Gastroesophageal sphincter (tissue), 4 donors: ENCODE results near the gene TPRN. TPM values are rescaled to one million over a fixed set of nuclear protein-coding genes. Genes with fewer than 3 reads are reported as not detected.

ENCODE experiments used
- ATAC-seq: fragments of 150-250 bp; one replicate; pipeline ENCODE4 v1.9.1; 2016; ENCODE audit warnings: mild to moderate bottlenecking, moderate library complexity
- H3K27ac ChIP-seq, 4 donors: fragments of 200-600 bp; sonication (generic) in 3 of 4; 1 replicate in 3 of 4; 2 replicates in 1 of 4; pipeline ENCODE4 v1.5.1; 2016 to 2019
- H3K27me3 ChIP-seq: fragments of 200-600 bp; sonication (generic); one replicate; pipeline ENCODE4 v1.5.1; 2019
- H3K36me3 ChIP-seq, 2 donors: fragments of 200-600 bp; sonication (generic); one replicate each; pipeline ENCODE4 v1.5.1; 2019; ENCODE audit warnings: control low read depth in 1 of 2
- H3K4me1 ChIP-seq, 3 donors: fragments of 200-600 bp; sonication (generic); 1 replicate in 2 of 3; 2 replicates in 1 of 3; pipeline ENCODE4 v1.5.1; 2016 to 2019; ENCODE audit warnings: control low read depth in 2 of 3
- H3K4me3 ChIP-seq, 2 donors: fragments of 200-600 bp; sonication (generic); one replicate each; pipeline ENCODE4 v1.5.1; 2019; ENCODE audit warnings: mild to moderate bottlenecking in 1 of 2, moderate library complexity in 1 of 2
- H3K9me3 ChIP-seq, 3 donors: fragments of 200-600 bp; sonication (generic); one replicate each; pipeline ENCODE4 v1.5.1; 2017 to 2019; ENCODE audit warnings: control low read depth in 2 of 3
- CTCF ChIP-seq, 4 experiments: fragments of 200-600 bp in 2 of 4; fragments of 450-650 bp in 2 of 4; sonication (generic) in 1 of 4; IDR thresholded peaks; one replicate each; pipeline ENCODE4 v1.5.1; 2017 to 2019; ENCODE audit warnings: antibody characterized with exemption in 4 of 4, mild to moderate bottlenecking in 2 of 4, moderate library complexity in 2 of 4
- EP300 ChIP-seq: sonication (generic); formaldehyde crosslinking; IDR thresholded peaks from one replicate; pipeline ENCODE4 v1.6.1; 2017; ENCODE audit warnings: antibody characterized with exemption, mild to moderate bottlenecking
- POLR2A ChIP-seq, 2 donors: fragments of 450-650 bp; IDR thresholded peaks; one replicate each; pipeline ENCODE4 v1.6.1; 2017; ENCODE audit warnings: antibody characterized with exemption in 2 of 2, mild to moderate bottlenecking in 2 of 2, moderate library complexity in 1 of 2
- POLR2AphosphoS5 ChIP-seq: sonication (generic); formaldehyde crosslinking; IDR thresholded peaks from one replicate; pipeline ENCODE4 v1.6.1; 2017; ENCODE audit warnings: antibody characterized with exemption
- WGBS, 2 donors: methylation state at CpG; one replicate each; pipeline ENCODE4 v1.1.5; 2018; ENCODE audit warnings: low coverage in 1 of 2; 5-methylcytosine and 5-hydroxymethylcytosine counted together
- total RNA-seq, 4 donors: library from RNA; depleted of rRNA; stranded (reverse); fragments of >200 nt; gene quantifications; one replicate each; pipeline ENCODE4 v1.1.0, GENCODE V29; 2016

TPRN gene
- total RNA-seq, 4 donors from 2014 or later, result 3.6 to 11.6 (median 6.1) TPM

GRCh38 chr9:137216188-137216965 is 15.8 kb upstream of the TPRN start:
- 90% methylated on average over 2 of the region's 30 CpGs; no CpG with 5 or more reads in 1 of the 2 donors for WGBS, 2 donors
- Histone ChIP-seq H3K27ac (no peak overlapping the region), H3K9me3 (no peaks in the 10 kb centered on the region), H3K27me3 (no peaks in the 10 kb centered on the region), H3K4me1 (peaks cover 0 to 29% (median 5%) of the 10 kb centered on the region in 3 donors), H3K4me3 (no peak overlapping the region), H3K36me3 (peaks cover 0 to 28% of the 10 kb centered on the region in 2 donors)
- ATAC-seq, result no peak
- no peak for TF ChIP-seq CTCF (IDR thresholded peaks at IDR 0.05)
- no peak for TF ChIP-seq POLR2AphosphoS5
- no peak for TF ChIP-seq POLR2A (IDR thresholded peaks at IDR 0.05)
- TF ChIP-seq EP300, result no peak

- no peak overlapping the region for H3K4me3 ChIP-seq
- peaks cover 0 to 21% (median 3%) of the 10 kb centered on the region in 3 donors for H3K4me1 ChIP-seq
- no peaks in the 10 kb centered on the region for H3K9me3 ChIP-seq
- 80% methylated on average over 2 of the region's 22 CpGs; no CpG with 5 or more reads in 1 of the 2 donors for WGBS, 2 donors
- H3K36me3 ChIP-seq, result peaks cover 0 to 31% of the 10 kb centered on the region in 2 donors
- no peaks in the 10 kb centered on the region for H3K27me3 ChIP-seq
- ATAC-seq, result no peak
- H3K27ac ChIP-seq, result no peak overlapping the region
- no peak for TF ChIP-seq EP300
- TF ChIP-seq CTCF (IDR thresholded peaks at IDR 0.05), result no peak
- TF ChIP-seq POLR2A (IDR thresholded peaks at IDR 0.05), result no peak
- TF ChIP-seq POLR2AphosphoS5, result no peak
Measured at GRCh38 chr9:137215196-137215986, 14.8 kb upstream of the TPRN start.

GRCh38 chr9:137214620-137215019 is 14.1 kb upstream of the TPRN start:
- Histone ChIP-seq H3K36me3 (peaks cover 0 to 39% of the 10 kb centered on the region in 2 donors), H3K27ac (no peak overlapping the region), H3K9me3 (no peaks in the 10 kb centered on the region), H3K4me3 (no peak overlapping the region), H3K4me1 (peaks cover 0 to 21% (median 3%) of the 10 kb centered on the region in 3 donors), H3K27me3 (no peaks in the 10 kb centered on the region)
- TF ChIP-seq CTCF (IDR thresholded peaks at IDR 0.05) (no peak), POLR2AphosphoS5 (no peak), POLR2A (IDR thresholded peaks at IDR 0.05) (no peak), EP300 (no peak)
- ATAC-seq, result no peak
- 80 to 96% methylated on average over 3 to 5 of the region's 19 CpGs for WGBS, 2 donors

GRCh38 chr9:137213160-137214060 is 12.9 kb upstream of the TPRN start:
- no peak overlapping the region for H3K4me3 ChIP-seq
- peaks cover 0 to 49% of the 10 kb centered on the region in 2 donors for H3K36me3 ChIP-seq
- ATAC-seq, result no peak
- H3K4me1 ChIP-seq, result peaks cover 0 to 15% (median 3%) of the 10 kb centered on the region in 3 donors
- H3K27me3 ChIP-seq, result no peaks in the 10 kb centered on the region
- 83% methylated on average over 12 of the region's 49 CpGs; no CpG with 5 or more reads in 1 of the 2 donors for WGBS, 2 donors
- TF ChIP-seq POLR2A (IDR thresholded peaks at IDR 0.05) (no peak), EP300 (no peak), CTCF (IDR thresholded peaks at IDR 0.05) (no peak), POLR2AphosphoS5 (no peak)
- H3K9me3 ChIP-seq, result no peaks in the 10 kb centered on the region
- H3K27ac ChIP-seq, result no peak overlapping the region
